Amniotic epithelial cell (primary cell): Measurements from ENCODE around the gene PHC3.
"Not testable (repeated sequence)": the region's sequence is repeated elsewhere in the genome, so short reads cannot be mapped to it uniquely, and the experiment has no call there.

Experiments
- DNase-seq: peaks from one replicate; pipeline ENCODE4 v3.0.0-alpha.2; 2010; ENCODE audit warnings: low read depth

PHC3 gene

DNA sequence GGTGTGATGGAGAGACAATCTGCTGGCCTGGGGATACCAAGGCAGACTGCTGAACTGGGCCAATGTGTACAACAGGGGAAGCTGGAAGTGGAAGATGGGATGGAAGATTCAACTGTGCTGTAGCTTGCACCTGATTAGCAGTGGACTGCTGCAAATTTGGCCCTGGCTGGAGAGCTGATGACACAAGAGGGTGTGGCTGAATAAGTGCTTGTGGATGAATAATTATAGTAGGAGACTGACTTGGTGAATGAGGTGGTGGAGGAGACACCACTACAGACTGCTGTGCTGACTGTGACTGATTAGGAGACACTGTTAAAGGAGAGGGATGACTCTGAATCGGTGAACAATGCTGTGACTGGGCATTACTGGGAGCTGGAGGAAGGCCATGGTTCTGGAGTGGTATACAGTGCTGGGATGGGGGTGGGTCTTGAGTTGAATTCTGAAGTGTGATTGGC, 52.5 kb downstream of the PHC3 start:
- DNase-seq = peak; percentile 30

DNA sequence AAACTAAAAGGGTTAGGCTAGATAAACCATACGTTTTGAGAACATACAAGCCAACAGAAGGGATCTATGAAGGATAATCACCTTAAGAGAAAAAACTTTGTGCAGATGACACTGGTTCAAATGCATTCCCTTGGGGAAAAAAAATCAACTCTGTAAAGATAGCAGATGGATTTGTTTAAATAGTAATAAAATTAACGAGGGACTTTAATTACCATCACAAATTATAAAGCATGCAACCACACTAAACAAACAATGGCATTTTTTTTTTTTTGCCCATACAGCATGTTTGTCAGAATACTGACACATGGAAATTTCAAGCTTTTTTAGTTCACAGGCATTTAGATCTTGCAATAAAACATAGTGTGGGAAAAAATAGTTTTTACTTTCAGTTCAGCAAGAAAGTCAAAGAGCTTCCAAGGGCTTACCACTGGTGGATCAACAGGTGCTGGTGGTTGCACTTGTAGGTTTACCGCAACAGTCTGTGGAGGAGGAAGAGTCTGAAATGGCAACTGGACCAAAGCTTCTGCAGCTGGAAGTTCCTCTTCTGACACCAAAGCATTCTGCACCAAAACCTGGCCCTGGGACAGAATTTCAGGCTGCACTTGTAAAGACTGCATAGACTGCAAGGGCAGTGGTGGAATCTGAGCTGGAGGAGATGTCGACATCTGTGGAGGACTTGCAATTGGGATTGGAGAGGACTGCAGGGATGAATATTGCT, 53.1 kb downstream of the PHC3 start:
- no peak for DNase-seq

DNA sequence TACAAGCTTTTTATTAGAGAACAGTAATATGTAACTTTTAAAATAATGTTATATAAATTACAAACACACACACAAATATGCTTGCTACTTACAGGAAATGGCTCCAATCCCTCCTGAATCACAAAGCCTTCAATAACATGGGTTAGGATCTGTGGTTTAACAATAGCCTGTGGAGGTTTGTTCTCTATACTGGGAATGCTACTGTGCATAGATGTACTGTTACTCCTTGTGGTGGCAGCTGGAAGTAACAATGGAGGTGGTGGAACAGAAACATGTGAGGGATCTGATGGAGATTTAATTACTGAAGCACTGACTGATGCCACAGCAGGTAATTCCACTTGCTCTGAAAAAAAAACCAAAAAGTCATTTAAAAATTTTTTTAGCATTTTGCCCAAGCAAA, 64.4 kb downstream of the PHC3 start:
- DNase-seq = peak; percentile 12

DNA sequence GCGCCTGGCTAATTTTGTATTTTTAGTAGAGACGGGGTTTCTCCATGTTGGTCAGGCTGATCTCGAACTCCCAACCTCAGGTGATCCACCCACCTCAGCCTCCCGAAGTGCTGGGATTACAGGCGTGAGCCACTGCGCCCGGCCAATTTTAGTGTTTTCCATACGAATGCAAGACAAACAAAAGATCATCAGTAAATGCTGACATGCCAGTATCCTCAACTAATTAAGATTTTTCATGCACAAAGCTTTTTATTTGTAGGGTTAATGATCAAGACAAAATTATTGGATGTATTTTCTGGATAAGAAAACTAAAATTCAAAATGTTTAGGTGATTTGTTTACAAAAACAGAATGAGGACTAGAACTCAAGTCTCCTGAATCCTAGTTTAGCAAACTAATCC, 67.4 kb downstream of the PHC3 start:
- DNase-seq = not testable (repeated sequence)

DNA sequence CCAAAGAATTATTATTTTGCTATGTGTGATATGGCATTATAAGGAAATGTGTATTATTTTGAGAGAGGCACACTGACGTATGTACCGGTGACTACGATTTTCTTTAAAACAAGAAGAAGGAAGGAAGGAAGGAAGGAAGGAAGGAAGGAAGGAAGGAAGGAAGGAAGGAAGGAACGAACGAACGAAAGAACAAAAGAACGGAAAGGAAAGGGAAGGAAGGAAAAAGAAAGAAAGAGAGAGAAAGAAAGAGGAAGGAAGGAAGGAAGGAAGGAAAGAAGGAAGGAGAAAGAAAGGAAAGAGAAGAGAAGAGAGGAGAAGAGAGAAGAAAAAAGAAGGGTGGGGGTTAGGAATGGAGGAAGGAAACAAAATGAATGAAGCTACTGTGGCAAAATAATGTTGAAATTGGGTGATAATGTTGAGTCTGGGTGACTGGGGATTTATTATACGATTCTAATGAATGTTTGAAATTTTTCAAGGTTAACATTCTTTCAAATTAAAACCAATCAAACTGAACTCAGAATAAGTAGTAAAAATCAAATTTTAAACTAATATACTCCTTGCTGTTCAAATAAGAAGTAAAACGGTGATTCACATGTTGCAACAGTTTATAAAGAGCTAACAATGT, 70.3 kb downstream of the PHC3 start:
- DNase-seq = no peak

DNA sequence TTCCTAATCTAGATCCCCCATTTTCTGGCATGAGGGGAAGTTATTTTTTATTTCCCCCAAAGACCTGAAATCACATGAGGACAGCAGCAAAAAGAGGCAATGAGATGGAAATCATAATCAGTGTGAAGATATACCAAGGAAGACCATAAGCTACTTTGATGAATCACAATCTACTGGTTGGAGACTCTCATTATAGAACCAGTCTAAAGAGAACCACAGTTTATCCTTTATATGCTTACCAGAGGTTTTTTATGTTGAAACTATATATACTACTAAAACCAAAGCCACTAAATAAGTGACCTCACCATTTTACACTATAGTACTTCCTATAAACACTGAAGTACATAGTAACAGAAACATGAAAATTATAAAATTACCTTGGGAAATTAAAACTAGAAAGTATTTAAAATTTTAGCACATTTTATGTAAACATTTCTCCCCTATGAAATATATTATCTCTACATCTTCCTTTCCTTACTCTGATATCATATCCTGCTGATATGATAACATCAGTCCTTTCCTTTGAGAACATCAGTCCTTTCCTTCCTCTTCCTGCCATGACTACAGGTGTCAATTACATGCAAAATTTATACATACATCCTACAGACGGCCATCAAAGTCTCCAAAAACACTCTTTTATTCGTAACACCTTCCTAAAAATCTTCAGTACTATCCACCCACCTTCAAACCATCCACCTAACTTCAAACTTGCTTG, 71.8 kb downstream of the PHC3 start:
- no peak for DNase-seq

DNA sequence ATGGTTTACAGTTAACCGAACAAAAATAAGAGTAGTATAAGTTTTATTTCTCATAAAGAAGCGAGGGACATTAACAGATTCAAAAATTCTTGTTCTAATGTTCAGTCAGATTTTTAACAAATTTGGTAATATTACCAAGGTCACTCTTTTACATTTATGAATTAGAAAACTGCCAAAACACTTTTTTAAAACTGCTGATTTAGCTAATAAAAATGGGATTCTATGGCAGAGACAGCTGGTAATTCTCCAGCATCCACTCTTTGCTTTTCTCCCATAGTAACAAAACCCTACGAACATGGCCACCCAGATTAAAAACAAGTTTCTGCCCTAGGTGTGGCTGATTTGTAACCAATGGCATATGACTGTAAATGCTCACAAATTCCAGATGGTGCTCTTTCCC, 72.6 kb downstream of the PHC3 start:
- no peak for DNase-seq

DNA sequence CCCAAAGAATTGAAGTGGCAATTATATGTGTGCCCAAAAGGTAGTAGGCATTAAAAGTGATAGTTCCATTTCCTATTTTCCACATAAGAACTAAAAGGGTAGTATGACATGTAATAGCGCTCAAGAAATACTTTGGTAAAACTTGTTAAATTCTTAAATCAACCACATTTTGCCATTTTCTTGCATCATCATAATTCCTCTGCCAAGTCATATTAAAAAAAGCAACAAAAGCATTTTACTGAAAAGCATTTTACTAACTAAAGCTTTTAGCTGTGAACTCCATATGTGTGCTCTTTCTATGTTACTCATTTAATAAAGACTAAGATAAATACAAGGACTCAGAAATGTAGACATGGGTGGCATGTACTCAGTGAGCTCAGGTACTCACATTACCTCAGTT, 73.6 kb downstream of the PHC3 start:
- DNase-seq = peak; percentile 14

DNA sequence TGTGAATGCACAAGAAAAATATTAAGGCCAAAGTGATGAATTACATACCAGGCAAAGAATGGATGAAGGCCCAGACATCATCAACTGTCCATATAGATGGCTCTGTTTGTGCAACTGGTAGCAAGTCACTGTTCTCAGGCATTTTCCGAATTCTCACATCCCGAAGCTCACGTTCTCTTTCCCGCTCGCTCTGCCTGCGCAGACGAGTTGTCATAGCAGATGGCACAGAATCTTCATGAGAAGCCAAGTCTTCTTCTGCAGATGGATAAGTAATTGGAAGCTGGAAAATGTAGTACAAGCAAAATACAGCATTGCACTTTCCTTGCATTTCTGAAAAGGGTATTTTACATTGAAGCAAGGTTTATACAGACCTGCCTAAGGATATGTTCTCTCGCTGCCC, 79.1 kb downstream of the PHC3 start:
- no peak for DNase-seq

DNA sequence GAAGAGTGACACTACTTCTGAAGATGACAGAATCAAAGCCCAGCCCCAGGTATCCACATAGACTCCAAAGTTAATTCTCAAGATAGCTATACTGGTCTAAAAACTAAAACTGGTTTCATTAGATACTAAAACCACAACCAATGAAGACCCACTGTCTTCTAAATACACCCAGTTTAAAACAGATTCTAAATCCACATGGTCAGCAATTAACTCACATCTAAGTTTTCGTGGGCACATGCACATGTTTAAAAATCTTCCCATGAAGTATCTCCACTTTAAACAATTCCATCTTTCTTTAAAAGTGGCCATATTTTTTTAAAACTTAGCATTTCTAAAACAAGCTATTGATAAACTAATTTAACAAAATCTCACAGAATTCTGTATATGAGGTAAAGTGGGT, 80.6 kb downstream of the PHC3 start:
- no peak for DNase-seq

DNA sequence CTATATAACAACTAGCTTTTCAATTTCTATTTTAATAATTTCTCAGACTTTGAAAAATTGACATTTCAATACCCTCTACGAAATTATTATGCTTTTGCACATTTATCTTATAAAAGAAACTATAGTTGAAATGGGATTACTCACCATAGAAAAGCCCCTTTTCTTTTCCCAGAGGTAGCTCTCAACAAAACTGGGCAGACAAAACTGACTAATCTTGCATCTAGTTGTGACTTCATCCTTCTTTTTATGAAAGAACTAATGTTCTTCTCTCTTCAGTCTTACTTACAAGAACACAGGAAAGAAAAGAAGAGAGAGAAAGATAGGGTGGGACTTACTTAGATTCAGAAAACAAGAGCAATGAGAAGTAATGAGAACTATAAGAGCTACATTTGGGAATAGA, 82.8 kb downstream of the PHC3 start:
- DNase-seq = no peak

DNA sequence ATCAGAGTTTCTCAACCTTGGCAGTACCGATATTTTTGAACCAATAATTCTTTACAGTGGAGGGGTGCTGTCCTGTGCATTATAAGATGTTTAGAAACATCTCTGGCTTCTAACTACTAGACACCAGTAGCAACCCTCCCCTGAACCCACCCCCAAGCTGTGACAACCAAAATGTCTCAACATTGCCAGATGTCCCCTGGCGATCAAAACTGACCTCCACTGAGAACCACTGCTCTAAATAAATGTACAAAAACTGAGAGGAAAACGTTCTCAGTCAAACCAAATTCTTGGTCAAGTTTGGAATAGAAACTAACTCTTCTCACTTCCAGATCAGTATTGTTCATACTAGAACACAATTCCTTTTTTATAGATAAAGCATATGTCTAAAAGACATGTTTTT, 85.2 kb downstream of the PHC3 start:
- no peak for DNase-seq

DNA sequence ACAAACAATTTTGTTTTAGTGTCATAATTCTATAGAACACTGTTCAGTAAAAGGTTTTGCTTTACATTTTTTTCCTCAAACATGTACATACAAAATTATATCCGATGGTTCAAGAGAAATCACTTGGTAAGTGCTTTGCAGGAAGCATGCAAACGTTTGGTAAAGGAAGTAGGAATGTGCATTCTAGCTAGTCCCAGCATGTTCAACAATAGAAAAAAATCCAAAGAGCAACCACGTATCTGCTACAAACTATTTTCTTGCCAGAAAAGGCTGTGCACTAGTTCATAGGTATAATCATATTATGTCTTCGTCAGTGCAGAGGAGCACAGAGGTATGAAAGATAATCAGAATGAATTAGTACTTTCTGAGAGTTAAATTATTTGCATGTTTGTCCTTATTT, 85.8 kb downstream of the PHC3 start:
- no peak for DNase-seq

DNA sequence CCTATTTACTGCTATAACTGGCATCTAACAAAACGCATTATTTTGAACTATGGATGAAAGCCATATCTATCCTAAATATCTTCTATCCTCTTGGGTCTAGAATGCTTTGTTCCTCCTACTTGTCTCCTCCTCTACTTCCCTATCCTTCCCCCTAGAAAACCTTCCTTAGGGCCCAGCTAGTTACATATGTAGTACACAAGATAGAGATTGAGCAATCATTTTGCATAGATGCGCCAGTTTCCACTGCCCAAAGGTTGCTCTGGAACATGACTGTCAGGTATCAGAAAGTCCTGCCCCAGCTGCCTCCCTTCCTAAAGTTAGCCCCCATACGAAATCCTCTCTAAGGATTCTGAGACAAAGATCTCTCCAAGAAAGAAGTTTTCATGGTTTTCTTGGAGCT, 88.6 kb downstream of the PHC3 start:
- no peak for DNase-seq

DNA sequence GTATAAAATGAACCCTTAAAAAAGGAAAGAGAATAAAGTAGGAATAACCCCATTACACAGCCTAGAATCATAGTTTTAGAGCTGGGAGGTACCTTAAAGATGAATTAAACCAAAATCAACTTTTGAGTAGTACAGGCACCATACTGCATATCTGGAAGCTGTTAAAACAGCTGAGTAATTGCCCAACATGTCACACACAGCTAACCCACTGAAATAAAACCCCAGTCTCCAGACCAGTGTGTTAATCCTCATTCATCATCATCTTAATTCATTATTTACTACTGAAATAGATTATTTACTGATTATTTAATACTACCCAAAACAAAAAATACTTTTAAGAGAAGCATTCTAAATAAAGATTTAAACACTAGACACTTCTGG, 90.9 kb downstream of the PHC3 start:
- DNase-seq = peak; percentile 12

DNA sequence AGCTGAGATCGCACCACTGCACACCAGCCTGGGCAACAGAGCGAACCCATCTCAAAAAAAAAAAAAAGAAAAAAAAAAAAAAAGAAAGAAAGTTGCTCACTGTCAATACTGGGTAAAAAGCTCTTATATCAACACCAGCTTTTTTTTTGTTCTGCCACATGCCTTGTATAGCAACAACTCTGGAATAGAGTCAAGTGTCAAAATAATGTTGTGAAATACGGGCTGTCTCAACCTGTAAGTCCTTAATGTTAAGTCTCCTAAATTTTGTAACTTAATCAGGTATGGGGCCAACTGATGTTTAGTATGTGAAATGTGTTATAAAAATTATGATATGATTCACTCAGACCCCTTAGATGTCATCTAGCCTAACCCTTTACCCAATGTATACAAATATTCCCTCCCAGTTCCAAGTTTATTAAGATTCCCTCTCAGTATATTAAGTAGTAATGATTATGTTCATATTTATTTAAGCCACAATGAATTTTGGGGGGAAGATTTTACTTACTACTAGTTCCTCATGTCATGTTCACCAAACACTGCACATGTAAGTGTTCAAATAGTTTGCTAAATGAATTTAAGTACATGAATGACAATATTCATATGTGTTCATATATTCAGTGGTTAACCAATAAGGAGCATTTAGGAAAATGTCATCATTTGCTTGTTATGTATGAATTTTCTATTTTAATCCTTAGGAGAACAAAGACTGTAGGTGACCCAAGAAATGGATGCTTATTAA, 91.5 kb downstream of the PHC3 start:
- DNase-seq = peak; percentile 10

DNA sequence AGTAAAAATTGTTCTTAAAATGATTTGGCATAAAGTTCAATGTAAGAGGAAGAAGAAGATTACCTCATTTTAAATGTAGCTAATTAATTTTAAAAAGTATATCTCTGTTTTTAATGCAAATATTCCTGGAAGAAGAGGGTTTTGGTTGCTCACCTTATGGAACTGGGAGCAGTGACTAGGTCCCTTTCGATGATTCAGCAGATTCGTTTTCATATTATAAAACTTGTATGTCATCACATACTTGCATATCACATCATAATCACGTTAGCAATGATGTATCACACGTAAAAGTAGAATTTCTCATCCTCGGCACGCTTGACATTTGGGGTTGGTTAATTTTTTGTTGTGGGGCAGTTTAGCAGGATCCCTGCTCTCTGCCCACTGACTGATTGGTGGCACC, 96.1 kb downstream of the PHC3 start:
- no peak for DNase-seq

DNA sequence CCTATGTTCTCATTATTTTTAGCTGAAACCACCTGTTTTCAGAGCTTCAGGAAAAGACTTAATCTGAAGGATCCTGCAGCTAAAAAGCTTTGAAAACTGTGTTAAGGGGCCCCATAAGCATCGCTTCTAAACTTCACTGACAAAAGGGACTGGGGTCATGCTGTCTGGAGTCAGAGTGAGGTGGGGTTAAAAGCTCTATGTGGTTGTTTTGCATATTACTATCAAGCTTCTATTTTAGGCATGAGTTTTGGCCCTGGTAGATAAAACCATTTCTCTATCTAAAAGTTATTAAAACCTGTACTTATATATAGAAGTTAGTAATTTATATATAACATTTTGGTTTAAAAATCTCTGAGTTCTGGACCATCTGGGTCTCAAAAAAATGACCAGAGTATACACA, 98.2 kb downstream of the PHC3 start:
- no peak for DNase-seq

DNA sequence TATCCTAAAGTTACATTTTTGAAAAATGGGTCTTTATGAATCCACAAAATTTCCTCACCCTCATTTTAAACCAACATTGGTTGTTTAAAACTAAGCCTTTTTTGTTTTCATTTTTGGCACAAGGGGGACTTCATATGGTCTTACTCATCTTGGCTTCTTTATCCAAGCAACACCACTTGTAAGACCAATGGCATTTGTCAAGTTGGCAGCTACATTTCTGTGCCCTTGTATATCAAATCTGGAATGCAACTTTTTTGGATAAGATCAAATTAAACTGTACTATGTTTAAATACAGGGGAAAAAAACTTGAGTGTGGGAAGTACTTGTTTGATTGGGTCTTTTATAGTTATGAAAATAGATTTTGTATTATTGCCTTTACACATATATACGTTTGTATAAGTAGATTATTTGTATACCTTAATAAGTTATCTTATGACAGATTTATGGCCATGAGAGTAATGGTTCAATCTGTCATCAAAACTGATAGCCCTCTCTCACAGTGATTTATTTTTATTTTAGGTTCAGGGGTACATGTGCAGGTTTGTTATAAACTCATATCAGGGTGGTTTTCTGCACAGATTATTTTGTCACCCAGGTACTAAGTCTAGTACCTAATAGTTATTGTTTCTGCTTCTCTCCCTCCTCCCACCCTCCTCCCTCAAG, 100.3 kb downstream of the PHC3 start:
- peak; percentile 21 for DNase-seq

DNA sequence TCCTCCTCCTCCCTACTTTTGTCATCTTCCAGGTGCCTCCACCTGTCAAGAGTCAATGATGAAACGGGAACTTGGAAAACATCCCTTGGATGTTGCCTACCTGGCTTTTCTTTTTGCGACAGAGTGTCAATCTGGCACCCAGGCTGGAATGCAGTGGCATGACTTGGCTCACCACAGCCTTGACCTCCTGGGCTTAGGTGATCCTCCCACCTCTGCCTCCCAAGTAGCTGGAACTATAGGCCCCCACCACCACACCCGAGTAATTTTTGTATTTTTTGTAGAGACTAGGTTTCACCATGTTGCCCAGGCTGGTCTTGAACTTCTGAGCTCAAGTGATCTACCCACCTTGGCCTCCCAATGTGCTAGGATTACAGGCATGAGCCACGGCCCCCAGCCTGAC, 100.9 kb downstream of the PHC3 start:
- DNase-seq = no peak

DNA sequence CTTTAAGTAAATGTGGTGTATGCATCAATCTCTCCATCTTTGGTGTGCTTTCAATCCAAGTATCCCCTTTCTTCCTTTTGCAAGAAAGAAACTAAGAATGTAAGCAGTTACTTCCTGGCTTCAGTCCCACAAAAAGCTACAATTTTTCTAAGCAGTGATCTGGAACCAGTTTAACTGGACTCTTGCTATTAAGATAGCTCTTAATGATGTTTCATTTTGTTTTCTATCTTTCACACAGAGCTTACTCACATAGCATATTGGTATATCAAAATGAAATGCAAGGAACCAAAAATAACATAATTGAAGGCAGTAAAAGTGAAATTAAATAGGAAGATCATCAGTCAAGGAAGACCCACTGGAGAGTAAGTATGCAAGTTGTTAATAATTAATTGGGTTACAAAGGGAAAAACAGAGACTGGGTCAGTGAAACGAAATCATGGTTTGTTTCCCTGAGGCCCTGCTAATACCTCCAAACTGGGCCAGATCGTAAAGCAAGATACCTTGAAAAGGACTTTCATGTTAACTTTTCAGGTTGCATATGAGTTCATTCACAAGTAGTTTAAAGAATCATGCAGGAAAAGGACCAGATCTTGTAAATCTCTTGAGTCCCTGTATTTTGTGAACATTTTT, 101.9 kb downstream of the PHC3 start:
- DNase-seq = no peak
